Mucosa of gallbladder (tissue), 1 donor: ENCODE measurements around the gene C16orf74. TPM values are rescaled to one million over a fixed set of nuclear protein-coding genes. Genes with fewer than 3 reads are reported as not detected.

ENCODE experiments used
- DNase-seq: peaks from one replicate; pipeline ENCODE4 v3.0.0-alpha.2; 2020; ENCODE audit warnings: low spot score
- total RNA-seq: library from RNA; stranded (reverse); gene quantifications from one replicate; pipeline ENCODE4 v1.2.1, GENCODE V29; 2021
- donor health status: DM: no; HTN: no; CAD: no.

The C16orf74 gene
- total RNA-seq, 1 donor from 2014 or later, result 0.83 TPM

DNA sequence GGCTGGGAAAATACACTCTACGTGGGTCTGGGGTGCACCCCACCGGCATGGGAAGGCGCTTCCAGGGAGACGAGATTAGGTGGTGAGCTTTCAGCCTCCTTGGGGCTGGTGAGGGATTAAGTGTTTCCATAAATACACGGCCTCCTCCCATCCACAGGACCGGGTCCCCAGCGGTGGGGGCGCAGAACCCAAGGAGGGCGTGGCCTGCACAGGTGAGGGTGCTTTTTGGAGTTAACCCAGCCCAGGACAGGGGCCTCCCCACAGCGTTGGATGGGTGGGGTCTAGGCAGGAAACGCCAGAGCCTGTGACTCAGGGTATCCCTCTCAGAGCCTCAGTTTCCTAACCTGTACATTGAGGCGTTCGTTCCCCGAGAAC, 1.1 kb downstream of the C16orf74 start:
- DNase-seq, result no peak

DNA sequence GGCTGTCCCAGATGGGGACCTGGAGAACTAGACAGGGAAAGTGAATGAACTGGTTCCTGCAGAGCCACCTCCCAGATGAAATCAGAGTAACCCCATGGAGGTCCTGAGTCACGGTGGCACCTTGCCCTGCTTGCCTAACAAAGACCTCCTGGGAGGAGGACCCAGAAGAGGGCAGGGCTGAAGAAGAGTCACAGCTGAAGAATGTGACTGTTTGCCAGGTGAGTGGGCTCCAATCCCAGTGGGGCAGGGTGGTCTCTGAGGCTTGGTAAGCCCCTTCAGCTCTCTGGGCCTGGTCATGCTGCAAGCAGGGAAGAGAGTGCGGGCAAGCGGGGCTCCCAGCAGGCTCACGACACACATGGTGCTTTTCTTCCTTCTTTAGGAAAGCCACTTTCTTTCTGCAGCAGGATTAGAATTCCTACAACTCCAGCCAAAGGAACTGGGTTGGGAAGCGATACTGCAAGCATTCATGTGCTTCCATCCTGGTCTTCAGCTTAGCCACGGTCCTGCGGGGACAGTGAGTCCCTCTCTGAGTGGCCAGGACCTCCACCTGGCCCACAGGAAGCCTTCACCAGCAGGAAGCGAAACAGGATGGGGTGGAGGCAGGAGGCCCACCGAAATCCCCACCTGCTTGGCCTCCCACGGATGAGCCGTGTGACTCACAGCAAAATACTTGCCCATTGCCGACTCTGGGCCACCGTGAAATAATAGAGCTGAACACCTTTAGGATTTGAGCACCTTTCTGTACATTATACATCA, 4.3 kb downstream of the C16orf74 start:
- no peak for DNase-seq

DNA sequence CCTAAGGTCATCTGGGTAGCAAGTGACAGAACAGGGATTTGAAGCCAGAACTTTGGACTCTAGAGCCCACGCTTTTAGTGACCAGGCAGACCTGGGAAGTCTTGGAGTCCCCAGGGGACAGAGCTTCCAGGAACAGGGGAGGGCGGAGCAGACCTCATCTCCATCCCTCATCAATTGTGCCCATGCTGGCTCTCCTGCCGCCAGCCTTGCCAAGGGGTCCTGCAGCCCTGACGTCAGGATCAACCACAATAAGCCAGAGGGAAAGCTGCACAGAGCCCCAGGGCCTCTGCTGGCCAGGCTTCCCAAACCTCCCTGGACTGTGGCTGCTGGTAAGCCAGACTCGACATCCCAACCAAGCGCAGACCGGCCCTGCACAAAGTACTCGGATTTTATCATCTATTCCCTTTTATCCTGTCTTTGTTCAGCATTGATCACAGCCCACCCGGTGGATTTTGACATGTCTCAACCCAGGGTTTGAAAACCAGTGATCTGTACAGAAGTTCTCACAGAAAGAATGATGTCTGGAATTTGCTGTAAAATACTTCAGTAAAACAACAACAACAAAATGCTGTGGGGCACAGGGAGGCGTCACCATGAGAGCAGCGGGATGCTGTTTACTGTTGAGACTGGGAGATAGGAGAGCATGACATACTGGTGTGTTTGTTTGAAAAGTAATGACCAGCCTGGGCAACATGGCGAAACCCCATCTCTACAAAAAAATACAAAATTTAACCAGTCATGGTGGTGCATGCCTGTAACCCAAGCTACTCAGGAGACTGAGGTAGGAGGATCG, 11.8 kb downstream of the C16orf74 start:
- no peak for DNase-seq

DNA sequence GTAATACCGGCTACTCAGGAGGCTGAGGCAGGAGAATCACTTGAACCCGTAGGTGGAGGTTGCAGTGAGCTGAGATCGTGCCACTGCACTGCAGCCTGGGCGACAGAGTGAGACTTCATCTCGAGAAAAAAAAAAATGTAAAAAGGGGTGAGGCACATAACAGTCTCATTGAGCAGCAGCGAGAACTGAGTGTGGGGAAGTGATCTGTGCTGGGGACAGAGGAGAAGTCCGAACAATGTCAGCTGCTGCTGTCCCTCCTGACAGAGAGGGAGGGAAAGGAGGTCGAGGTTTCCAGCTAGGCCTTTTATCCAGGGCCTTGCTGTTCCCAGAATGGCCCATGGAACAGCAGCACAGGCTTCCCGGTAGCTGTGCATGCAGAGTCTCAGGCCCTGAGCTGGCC, 14.0 kb downstream of the C16orf74 start:
- no peak for DNase-seq

DNA sequence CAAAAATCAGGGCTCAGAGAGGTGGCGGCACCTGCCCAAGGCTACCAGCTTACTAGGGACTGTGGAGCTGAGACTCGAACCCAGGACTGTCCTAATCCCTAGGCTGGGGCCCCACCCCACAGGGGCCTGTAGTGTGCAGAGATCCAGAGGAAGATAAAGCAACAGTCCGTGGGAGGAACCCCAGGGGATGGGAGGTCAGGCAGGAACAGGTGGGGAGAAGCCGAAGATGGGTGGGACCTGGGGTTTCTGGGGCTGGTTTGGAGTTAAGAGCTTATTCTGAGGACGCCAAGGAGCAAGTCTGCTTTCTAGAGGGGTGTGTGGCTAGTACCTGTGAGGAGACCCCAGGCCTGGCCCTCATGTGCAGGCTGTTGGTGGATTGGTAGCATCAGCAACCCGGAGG, 14.9 kb downstream of the C16orf74 start:
- no peak for DNase-seq

DNA sequence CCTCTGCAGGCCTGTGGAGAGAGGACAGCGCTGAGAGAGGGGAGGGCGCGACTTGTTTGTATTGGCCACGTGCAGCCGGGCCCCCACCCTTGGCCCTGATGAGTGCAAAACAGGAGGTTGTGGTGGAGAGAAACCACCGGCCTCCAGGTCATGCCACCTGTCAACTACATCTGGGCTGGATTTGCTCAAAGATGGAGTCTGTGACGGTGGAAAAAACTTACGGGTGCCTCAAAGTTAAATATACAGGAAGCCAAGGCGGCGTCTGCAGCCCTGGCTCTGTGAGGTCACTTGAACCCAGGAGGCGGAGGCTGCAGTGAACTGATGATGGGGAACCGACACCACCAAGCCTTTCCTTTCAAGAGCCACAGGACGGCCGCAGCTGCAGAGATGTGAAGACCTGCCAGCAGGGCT, 15.7 kb downstream of the C16orf74 start:
- DNase-seq, result no peak

DNA sequence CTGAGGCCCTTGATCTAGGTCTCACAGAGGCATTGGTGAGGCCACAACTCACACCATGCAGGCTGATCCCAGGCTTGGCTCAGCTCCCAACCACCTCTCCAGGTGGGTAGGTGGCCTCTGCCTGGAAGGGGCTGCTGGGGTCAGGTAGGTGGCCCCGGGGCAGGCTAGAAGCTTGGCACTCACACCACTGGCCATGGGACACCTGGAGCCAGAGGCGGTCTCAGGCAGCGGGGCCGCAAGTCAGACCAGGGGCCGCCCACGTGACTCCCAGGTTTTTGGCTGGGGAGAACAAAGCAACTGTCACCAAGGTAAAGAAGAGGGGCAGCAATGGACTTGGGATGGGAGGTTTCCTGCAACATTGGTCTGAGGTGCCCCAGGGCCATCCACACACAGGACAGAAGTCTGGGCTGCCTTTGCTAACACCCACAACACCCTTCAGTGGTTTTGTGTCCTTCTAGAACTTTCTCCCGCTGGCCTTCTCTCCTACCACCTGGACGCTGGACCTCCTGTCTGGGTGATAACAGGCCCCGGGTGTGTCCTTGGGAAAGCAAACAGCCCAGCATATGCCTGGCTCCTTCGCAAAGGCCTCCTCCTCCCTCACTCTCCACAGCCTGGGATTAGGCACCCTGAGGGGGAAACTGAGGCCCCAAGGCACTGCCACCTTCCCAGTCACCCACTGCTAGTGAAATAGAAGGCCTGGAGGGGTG, 16.4 kb downstream of the C16orf74 start:
- no peak for DNase-seq

DNA sequence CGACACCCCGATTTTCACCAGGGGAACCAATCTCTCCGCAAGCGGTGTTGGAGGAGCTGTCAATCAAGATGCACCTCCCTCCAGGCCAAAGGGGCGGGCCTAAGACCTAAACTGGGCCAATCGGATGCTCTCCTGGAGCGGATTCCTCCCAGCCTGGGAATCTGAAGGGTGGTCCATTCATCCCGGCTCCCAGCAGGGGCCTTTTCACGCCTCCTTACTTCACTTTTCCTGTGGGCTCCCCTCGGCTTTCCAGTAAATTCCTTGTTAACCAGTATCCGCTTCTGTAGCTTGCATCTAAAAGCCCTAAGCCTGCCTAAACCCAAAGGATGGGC, 17.1 kb downstream of the C16orf74 start:
- DNase-seq, result no peak

DNA sequence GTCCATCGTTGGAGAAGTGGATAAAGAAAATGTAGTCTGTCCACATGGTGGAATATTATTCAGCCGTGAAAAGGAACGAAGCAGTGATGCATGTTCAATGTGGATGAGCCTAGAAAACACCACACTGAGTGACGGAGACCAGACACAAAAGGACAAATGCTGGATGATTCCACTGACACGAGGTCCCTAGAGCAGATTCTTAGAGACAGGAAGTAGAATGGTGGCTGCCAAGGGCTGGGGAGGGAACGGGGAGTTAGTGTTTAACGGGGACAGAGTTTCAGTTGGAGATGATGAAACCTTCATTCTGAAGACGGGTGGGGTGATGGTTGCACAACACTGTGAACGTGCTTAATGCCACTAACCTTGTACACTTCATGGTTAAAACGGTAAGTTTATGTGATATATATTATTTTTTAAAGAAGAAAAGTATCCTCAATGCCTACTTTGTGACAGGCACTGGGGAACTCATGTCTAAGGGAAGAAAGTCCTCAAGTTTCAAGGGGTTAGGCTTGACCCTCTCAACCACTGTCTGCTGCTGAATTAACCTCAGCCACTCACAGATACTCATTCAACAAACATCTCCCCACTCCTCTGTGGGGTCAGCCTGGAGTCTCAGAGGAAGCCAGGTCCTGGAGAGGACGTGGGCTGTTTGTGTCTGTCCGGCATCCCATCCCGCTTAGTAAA, 17.6 kb downstream of the C16orf74 start:
- no peak for DNase-seq

DNA sequence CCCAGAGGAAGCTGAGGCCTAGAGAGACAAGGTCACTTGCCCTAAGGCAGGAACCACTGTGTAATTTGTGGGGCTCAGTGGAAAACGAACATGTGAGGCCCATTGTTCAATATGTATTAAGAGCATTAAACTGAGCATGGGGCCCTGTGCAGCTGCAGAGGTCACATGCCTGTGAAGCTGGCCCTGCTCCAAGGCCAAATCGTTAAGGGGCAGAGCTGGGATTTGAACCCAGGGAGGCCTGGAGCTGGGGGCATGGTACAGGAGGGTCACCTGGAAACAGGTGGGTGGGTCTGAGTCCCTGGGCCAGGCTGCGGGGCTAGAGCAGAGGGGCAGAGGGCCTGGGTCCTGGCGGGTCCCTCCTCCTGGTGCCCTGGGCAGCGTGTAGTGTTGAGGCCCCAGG, 19.7 kb downstream of the C16orf74 start:
- DNase-seq, result no peak

DNA sequence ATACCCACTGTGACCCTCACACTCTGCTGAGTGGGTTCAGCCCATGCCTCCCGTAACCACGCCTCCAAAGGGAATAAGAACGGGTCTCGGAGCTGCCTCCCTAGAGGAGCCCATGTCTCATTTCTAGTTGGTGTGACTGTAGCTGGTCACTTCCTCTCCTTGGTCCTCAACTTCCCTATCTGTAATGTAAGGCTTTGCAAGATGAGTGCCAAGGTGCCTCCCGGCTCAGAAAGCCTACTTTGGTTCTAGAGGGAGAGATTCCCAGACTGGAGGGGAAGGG, 20.8 kb downstream of the C16orf74 start:
- no peak for DNase-seq

DNA sequence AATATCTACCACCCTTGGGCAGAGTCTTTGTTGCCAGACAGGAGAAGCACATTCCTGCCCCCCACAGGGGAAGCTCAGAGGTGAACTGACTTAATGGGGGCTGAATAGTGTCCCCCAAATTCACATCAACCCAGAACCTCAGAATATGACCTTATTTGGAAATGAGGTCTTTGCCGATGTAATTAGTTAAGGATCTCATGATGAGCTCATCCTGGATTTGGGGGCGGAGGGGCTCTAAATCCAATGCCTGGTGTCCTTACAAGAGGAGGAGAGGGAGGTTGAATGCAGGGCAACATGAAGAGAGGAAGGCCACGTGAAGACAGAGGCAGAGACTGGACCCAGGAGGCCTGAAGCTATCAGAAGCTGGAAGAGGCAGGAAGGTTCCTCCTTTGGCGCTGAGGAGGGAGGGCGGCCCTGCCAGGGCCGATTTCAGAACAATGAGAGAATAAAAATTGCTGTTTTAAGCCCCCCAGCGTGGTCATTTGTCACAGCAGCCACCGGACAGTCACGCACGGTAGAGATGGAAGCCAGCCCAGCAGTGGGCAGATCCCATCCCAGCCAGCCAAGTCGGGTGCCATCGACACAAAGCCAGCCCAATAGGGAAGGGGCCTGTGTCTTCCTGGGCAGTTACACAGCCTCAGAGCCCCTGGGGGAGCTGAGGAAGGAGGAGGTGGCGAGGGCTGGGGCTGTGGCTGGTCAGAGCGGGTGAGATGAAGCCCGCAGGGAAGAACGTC, 21.3 kb downstream of the C16orf74 start:
- no peak for DNase-seq

DNA sequence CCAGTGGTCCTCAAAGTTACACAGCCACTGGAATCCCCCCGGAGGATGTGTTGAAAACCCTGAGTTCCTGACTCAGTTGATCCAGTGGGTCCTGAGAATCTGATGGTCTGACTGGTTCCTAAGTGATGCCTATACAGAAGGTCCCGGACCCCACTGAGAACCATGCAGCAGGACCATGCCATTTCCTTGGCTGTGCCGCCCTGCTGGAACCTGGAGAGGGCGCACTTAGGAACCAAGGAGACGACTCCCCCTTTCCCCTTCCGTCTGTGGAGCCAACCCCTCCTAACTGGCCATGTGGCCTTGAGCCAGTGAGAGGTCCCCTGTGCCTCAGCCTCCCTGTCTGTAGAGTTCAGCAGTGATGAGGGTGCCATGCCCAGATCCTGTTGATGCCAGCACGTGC, 22.0 kb downstream of the C16orf74 start:
- no peak for DNase-seq

DNA sequence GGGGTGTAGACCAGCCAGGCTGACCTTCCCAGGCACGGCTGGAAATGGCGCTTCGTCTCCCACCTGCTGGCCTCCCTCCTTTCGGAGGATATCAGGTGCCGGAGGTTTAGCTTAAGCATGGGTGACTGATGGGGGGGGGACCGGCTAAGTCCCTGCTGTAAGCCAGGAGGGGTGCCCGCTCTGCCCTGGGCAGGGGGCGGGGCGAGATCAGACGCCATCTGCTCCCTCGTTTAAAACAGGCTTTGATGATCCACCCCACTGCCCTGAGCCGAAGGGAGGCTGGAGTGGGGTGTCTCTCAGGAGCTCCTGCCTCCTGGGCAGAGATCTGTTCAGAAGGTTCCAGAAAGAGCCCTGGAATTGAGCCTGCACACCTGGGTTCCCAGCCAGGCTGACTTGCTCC, 26.0 kb downstream of the C16orf74 start:
- DNase-seq, result no peak

DNA sequence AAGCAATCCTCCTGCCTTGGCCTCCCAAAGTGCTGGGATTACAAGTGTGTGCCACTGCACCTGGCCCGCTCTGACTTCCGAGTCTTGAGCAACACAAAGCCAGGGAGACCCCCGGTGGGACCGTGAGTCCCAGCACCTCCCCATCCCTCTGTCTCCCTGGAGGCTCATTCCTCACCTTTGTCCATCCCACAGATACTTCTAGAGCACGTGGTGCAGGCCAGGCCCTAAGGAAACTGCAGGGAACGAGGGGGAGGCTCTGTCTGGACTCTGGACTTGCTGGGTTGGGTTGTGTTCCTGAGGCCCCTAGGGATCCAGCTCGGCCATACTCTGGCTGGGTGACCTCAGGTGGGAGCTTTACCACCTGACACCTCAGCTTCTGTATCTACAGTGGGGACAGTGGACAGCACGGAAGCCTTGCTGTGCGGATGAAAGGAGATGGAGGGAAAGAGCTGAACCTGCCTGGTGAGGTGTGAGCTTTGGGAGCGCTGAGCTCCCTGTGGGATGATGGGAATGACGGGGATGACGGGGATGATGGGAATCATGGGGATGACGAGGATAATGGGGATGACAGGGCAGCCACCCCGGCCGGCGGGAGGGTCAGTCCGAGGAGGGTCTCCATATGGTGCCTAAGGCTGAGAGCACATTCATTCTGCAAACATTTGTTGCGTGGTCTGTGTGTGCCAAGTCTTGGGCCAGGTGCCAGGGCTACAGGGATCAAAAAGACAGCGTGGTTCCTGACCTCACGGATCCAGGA, 26.6 kb downstream of the C16orf74 start:
- no peak for DNase-seq

DNA sequence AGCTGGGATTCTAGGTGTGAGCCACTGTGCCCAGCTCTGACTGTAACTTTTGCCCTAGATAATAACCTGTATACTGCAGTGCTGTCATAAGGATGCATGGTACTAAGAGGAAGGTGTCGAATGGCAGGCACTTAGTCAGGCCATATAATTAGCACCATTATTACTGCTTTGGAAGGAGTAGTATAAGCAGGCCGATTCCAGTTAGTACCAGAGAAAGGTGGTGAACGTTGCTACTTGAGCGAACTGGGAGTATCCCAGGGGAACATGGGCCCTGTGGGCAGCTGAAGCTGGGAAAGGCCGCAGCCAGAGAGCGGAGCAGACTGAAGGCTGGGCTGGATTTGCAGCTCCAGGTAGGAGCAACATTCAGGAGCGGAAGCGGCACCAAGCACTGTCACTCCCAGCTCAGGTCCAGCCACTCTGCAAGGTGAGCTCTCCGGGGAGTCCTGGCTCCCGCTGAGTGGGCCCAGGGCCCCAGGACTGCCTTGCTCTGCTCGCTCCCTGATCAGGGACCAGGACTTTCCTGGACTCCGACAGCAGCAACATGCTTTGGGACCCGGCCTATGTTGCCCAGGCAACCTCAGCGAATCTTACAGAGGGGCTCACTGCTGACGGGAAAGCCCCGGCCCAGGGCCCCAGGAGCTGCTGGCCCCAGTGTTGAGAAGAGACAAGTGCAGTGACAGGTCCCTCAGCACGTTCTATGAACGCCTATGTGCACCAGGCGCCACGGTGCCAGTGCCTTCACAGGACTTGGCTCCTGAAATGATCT, 28.6 kb downstream of the C16orf74 start:
- DNase-seq, result no peak

DNA sequence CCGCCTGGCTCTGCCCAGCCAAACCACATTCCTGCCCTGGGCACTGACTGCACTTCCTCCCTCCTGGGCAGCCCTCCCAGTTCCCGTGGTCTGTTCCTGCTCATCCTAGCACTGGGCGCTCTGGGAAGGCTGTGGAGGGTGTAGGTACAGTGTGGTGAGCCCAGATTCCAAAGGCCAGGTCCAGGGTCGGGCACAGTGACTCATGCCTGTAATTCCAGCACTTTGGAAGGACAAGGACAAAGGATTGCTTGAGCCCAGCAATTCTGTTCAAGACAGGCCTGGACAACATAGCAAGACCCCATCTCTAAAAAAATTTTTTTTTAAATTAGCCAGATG, 30.6 kb downstream of the C16orf74 start:
- peak; percentile 76 for DNase-seq

DNA sequence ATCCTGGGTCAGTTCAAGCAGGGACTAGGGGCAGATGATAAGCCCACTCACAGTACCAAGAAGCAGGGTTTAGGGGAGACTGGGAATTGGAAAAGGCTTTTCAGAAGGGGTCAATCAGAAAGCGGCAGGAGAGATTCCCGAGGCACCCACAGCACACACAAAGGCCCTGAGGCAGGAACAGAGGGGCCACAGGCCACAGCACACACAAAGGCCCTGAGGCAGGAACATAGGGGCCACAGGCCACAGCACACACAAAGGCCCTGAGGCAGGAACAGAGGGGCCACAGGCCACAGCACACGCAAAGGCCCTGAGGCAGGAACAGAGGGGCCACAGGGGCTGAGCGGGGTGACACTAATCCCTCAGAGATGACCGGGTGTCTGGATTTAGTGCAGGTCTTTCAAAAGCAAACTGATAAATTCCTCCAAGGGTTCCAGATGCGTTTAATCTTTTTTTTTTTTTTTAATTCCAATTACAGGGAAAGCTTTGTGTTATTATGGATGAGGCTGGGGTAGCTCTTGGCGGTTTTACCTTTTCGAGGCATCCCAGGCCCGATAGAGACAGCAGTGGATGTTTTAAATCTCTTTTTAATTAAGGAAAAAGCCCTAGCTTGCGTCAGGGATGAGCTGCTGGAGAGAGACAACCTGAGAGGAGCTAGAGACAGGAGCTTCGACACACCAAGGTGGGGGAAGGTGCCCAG, 31.1 kb downstream of the C16orf74 start:
- DNase-seq, result no peak

DNA sequence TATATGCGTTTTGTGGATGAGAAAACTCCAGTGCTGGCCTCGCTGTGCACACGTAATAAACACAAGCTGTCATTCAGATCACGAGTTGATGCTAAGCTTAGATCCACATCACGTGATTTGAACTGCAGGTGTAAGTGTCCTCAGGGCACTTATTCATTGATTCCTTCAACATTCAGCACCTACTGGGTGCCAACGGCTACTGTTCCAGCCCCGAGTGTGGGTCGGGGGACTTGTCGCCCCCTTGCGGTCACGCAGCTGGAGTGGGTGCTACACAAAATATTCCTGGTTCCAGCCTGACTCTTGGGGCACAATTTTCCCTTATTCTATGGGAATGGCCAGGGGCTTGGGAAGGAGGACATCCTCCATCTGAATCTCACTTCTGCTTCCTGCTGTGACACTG, 32.2 kb downstream of the C16orf74 start:
- no peak for DNase-seq

DNA sequence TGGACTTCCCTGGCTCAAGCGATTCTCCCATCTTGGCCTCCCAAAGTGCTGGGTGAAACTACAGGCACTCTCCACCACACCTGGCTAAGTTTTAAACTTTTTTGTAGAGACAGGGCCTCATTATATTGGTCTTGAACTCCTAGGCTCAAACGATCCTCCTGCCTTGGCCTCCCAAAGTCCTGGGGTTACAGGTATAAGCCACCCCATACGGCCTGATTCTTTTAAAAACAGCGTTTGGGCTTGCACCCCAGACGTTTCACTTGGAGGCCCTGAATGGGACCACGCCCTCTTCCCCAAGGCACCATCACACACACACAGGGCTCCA, 32.8 kb downstream of the C16orf74 start:
- DNase-seq, result no peak
